Uterus (tissue), 2 donors: ENCODE measurements around the gene LMX1B.
A peak's percentile ranks its signal among the peaks of the same experiment; 100 is the strongest.

Source experiments
- POLR2A ChIP-seq, 2 donors: fragments of 450-650 bp; IDR thresholded peaks; one replicate each; pipeline ENCODE4 v1.6.1; 2016; ENCODE audit warnings: antibody characterized with exemption in 2 of 2, mild to moderate bottlenecking in 1 of 2, moderate library complexity in 1 of 2
- TF ChIP-seq, protein P1 (sequence below), 4 experiments: fragments of 200-600 bp in 2 of 4; fragments of 450-650 bp in 2 of 4; sonication (generic) in 2 of 4; IDR thresholded peaks; one replicate each; pipeline ENCODE4 v1.5.1; 2016 to 2019; ENCODE audit warnings: antibody characterized with exemption in 4 of 4, mild to moderate bottlenecking in 2 of 4, moderate library complexity in 1 of 4

DNA sequence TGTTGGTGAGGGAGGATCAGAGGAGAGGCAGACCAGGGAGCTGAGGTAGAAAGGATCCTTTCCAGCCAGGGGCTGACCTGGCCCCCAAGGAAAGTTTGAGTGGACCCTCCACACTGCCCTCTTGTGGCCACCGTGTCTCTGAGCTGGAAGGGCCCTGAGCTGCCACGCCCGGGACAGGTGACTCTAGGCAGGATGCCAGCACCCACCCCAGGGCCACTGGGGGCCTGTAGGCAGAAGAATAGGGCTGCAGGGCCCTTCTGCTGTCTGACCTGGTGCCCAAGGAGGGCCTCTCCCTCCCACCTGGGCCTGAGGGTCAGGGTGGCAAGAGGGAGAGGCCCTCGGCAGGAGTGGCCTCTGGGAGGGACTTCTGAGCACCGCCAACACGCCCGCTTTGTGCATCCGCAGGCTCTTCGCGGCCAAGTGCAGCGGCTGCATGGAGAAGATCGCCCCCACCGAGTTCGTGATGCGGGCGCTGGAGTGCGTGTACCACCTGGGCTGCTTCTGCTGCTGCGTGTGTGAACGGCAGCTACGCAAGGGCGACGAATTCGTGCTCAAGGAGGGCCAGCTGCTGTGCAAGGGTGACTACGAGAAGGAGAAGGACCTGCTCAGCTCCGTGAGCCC lies 76.8 kb downstream of the LMX1B start:
- TF ChIP-seq POLR2A (IDR thresholded peaks at IDR 0.05), result no peak
- TF ChIP-seq, protein P1, sequence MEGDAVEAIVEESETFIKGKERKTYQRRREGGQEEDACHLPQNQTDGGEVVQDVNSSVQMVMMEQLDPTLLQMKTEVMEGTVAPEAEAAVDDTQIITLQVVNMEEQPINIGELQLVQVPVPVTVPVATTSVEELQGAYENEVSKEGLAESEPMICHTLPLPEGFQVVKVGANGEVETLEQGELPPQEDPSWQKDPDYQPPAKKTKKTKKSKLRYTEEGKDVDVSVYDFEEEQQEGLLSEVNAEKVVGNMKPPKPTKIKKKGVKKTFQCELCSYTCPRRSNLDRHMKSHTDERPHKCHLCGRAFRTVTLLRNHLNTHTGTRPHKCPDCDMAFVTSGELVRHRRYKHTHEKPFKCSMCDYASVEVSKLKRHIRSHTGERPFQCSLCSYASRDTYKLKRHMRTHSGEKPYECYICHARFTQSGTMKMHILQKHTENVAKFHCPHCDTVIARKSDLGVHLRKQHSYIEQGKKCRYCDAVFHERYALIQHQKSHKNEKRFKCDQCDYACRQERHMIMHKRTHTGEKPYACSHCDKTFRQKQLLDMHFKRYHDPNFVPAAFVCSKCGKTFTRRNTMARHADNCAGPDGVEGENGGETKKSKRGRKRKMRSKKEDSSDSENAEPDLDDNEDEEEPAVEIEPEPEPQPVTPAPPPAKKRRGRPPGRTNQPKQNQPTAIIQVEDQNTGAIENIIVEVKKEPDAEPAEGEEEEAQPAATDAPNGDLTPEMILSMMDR (IDR thresholded peaks at IDR 0.05), result peak in 2 of 4 experiments; percentile 17 to 26
